Mucosa of stomach (tissue), 1 donor: ENCODE measurements around the gene NKAIN2.

Source experiments
- H3K27me3 ChIP-seq: one replicate; pipeline ENCODE4 v1.7.0; 2013; ENCODE audit warnings: mild to moderate bottlenecking, low read length; ENCODE audit not compliant: control insufficient read depth, insufficient read depth
- H3K36me3 ChIP-seq: one replicate; pipeline ENCODE4 v1.7.0; 2013; ENCODE audit warnings: low read length; ENCODE audit not compliant: control insufficient read depth, insufficient read depth
- H3K4me1 ChIP-seq: one replicate; pipeline ENCODE4 v1.7.0; 2013; ENCODE audit warnings: mild to moderate bottlenecking, low read length; ENCODE audit not compliant: control insufficient read depth, insufficient read depth
- H3K4me3 ChIP-seq: one replicate; pipeline ENCODE4 v1.7.0; 2013; ENCODE audit warnings: low read length
- H3K9ac ChIP-seq: one replicate; pipeline ENCODE4 v1.7.0; 2013; ENCODE audit warnings: mild to moderate bottlenecking, low read length, moderate library complexity
- H3K9me3 ChIP-seq: one replicate; pipeline ENCODE4 v1.7.0; 2013; ENCODE audit warnings: mild to moderate bottlenecking, low read length, moderate library complexity; ENCODE audit not compliant: control insufficient read depth
- donor health status: Pancreatic carcinoma.

The NKAIN2 gene

GRCh38 chr6:124490122-124490521 is 686.5 kb downstream of the NKAIN2 start:
- no peaks in the 10 kb centered on the region for H3K4me1 ChIP-seq
- H3K9me3 ChIP-seq, result no peaks in the 10 kb centered on the region
- no peak overlapping the region for H3K9ac ChIP-seq
- H3K27me3 ChIP-seq, result no peaks in the 10 kb centered on the region
- H3K4me3 ChIP-seq, result no peak overlapping the region
- H3K36me3 ChIP-seq, result no peaks in the 10 kb centered on the region

DNA sequence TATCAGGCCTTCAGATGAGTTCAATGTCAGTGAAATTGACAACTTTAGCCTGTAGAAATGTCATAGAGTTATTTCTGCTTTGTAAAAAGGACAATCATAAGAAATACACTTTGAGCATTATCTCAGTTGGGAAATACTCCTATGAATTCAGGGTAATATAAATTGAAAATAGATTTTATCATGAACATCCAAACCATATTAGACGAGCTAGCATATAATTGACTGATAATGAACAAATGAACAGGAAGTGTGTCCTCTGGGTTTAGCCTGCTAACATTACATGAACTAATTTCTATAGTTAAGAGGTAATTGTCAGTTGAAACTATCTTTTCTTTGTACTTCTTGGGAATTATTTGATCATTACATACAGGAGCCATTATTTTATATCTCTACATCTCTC is 689.6 kb downstream of the NKAIN2 start:
- no peak overlapping the region for H3K4me3 ChIP-seq
- no peaks in the 10 kb centered on the region for H3K4me1 ChIP-seq
- no peak overlapping the region for H3K9ac ChIP-seq
- H3K36me3 ChIP-seq, result no peaks in the 10 kb centered on the region
- H3K27me3 ChIP-seq, result no peaks in the 10 kb centered on the region
- H3K9me3 ChIP-seq, result no peaks in the 10 kb centered on the region

DNA sequence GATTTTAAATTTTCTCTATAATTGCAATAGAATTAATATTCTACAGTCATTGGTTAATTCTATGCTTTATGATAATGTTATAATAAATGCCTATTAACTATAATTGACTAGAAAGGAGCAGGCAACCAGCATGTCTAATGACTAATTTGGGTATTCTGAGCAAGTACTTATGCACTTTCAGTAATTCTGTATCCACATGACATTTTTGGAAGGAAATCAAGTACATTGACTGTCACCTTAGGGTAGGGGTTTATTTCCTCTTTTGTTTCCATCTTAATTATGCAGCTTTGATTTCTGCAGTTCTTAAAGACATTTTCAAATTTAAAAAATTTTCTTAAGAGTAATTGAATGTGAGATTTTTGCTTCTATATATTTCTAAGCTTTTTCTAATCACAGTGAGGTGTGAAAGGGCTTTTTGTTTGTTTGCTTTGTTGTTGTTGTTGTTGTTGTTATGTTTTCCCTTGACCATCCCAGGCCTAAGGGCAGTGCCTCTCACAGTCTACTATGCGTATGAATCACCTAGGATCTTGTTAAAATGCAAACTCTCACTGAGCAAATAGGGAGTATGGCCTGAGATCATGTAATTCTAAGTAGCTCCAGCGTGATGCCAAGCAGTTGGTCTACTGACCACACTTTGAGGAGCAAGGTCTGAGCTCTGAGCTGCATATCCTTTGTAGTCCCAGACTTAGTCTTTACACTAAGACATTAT is 691.4 kb downstream of the NKAIN2 start:
- H3K4me3 ChIP-seq, result no peak overlapping the region
- H3K27me3 ChIP-seq, result no peaks in the 10 kb centered on the region
- H3K9me3 ChIP-seq, result no peaks in the 10 kb centered on the region
- H3K36me3 ChIP-seq, result no peaks in the 10 kb centered on the region
- no peak overlapping the region for H3K9ac ChIP-seq
- H3K4me1 ChIP-seq, result no peaks in the 10 kb centered on the region

GRCh38 chr6:124495665-124496190 is 692.1 kb downstream of the NKAIN2 start:
- no peaks in the 10 kb centered on the region for H3K9me3 ChIP-seq
- no peak overlapping the region for H3K4me3 ChIP-seq
- no peaks in the 10 kb centered on the region for H3K36me3 ChIP-seq
- H3K9ac ChIP-seq, result no peak overlapping the region
- H3K27me3 ChIP-seq, result no peaks in the 10 kb centered on the region
- no peaks in the 10 kb centered on the region for H3K4me1 ChIP-seq

- H3K9me3 ChIP-seq, result no peaks in the 10 kb centered on the region
- H3K27me3 ChIP-seq, result no peaks in the 10 kb centered on the region
- no peaks in the 10 kb centered on the region for H3K36me3 ChIP-seq
- H3K9ac ChIP-seq, result no peak overlapping the region
- H3K4me1 ChIP-seq, result no peaks in the 10 kb centered on the region
- no peak overlapping the region for H3K4me3 ChIP-seq
Measured at GRCh38 chr6:124496334-124496733, 692.7 kb downstream of the NKAIN2 start.

- no peaks in the 10 kb centered on the region for H3K4me1 ChIP-seq
- no peaks in the 10 kb centered on the region for H3K36me3 ChIP-seq
- H3K27me3 ChIP-seq, result no peaks in the 10 kb centered on the region
- H3K9ac ChIP-seq, result no peak overlapping the region
- H3K4me3 ChIP-seq, result no peak overlapping the region
- H3K9me3 ChIP-seq, result no peaks in the 10 kb centered on the region
Measured at GRCh38 chr6:124512431-124512830, 708.8 kb downstream of the NKAIN2 start.

GRCh38 chr6:124517339-124517738 is 713.7 kb downstream of the NKAIN2 start:
- no peak overlapping the region for H3K4me3 ChIP-seq
- H3K9ac ChIP-seq, result no peak overlapping the region
- no peaks in the 10 kb centered on the region for H3K36me3 ChIP-seq
- no peaks in the 10 kb centered on the region for H3K4me1 ChIP-seq
- no peaks in the 10 kb centered on the region for H3K27me3 ChIP-seq
- H3K9me3 ChIP-seq, result no peaks in the 10 kb centered on the region

DNA sequence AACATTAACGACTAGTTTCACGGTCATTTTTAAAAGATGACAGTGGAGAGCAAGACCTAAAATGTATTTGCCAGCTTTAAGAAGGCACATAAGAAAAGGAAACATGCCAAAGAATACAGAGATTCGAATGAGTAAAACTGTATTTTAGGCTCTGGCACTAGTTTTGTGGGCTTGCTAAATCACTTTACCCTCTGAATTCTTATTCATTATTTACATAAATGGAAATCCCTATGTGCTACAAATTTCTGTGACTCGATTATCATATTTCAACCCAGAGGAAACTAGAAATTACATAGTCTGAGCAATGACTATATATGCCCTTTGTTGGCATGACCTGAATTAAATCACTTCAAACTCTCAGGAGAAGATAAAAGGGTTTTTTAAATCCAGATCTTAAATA is 716.8 kb downstream of the NKAIN2 start:
- H3K9ac ChIP-seq, result no peak overlapping the region
- H3K9me3 ChIP-seq, result no peaks in the 10 kb centered on the region
- H3K36me3 ChIP-seq, result no peaks in the 10 kb centered on the region

DNA sequence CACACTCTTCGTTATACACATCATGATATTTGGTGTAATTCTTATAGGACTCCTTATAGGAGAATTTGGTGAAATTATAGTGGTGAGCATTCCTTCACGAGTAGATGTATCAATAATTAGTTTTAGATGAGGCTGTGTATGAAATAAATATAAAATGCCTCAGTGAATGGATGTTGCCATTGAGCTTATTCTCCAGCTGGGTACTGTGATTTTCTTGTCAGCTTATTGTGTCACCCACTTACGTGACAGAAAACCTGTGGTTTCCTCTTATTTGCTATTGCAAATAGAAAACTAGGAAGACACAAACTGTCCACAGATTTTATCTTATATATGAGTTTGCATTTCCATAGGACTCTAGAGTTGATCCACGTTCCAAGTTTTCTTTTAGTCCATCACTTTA is 718.7 kb downstream of the NKAIN2 start:
- H3K4me3 ChIP-seq, result no peak overlapping the region
- no peaks in the 10 kb centered on the region for H3K4me1 ChIP-seq
- H3K9ac ChIP-seq, result no peak overlapping the region
- H3K36me3 ChIP-seq, result no peaks in the 10 kb centered on the region
- H3K9me3 ChIP-seq, result no peaks in the 10 kb centered on the region
- no peaks in the 10 kb centered on the region for H3K27me3 ChIP-seq

More for the DNA sequence above, 716.8 kb downstream of the NKAIN2 start:
- no peaks in the 10 kb centered on the region for H3K4me1 ChIP-seq
- H3K4me3 ChIP-seq, result no peak overlapping the region
- no peaks in the 10 kb centered on the region for H3K27me3 ChIP-seq

GRCh38 chr6:124524491-124525200 is 721.0 kb downstream of the NKAIN2 start:
- Histone ChIP-seq H3K27me3 (no peaks in the 10 kb centered on the region), H3K4me3 (no peak overlapping the region), H3K36me3 (no peaks in the 10 kb centered on the region), H3K9me3 (no peaks in the 10 kb centered on the region), H3K4me1 (no peaks in the 10 kb centered on the region), H3K9ac (no peak overlapping the region)

DNA sequence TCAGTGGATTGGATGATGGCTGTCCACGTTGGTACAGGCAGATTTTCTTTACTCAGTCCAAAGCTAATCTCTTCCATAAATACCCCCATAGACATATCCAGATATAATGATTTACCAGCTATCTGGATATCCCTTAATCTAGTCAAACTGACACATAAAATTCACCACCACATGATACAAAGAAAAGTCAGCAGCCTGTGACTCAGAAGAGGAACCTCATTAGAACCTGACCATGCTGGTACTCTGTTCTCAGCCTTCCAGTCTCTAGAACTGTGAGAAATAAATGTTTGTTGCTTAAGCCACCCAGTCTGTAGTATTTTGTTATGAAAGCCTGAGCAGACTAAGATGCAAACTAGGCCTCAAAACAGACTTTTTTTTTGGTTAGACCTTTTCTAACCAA is 727.3 kb downstream of the NKAIN2 start:
- Histone ChIP-seq H3K36me3 (no peaks in the 10 kb centered on the region), H3K9ac (no peak overlapping the region), H3K27me3 (no peaks in the 10 kb centered on the region), H3K4me3 (no peak overlapping the region), H3K4me1 (no peaks in the 10 kb centered on the region), H3K9me3 (no peaks in the 10 kb centered on the region)

DNA sequence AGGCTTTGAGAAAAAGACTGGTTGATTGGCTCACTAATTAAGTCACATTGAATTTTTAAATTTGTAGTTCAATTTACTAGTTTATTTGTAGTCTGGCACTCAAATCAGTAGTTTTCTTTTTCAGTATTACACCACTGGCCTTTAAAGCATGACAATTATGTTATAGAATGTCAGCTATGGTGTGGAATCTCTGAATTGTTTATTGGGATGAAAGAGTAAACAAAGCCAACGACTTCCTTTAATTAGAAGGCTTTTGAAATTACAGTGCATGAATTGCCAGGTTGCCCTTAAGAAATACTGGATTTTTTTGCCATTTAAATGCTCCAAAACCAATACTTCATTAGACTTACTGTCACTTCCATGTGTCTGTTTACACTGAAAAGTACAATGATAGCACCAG is 731.6 kb downstream of the NKAIN2 start:
- no peaks in the 10 kb centered on the region for H3K36me3 ChIP-seq
- H3K27me3 ChIP-seq, result no peaks in the 10 kb centered on the region
- H3K4me3 ChIP-seq, result no peak overlapping the region
- no peaks in the 10 kb centered on the region for H3K9me3 ChIP-seq
- H3K4me1 ChIP-seq, result no peaks in the 10 kb centered on the region
- H3K9ac ChIP-seq, result no peak overlapping the region
